ENCODE measurements around the gene PPP1R12A.

GRCh38 chr12:79842630-79843029 lies 92.3 kb downstream of the PPP1R12A start:
- TF ChIP-seq, protein P1, sequence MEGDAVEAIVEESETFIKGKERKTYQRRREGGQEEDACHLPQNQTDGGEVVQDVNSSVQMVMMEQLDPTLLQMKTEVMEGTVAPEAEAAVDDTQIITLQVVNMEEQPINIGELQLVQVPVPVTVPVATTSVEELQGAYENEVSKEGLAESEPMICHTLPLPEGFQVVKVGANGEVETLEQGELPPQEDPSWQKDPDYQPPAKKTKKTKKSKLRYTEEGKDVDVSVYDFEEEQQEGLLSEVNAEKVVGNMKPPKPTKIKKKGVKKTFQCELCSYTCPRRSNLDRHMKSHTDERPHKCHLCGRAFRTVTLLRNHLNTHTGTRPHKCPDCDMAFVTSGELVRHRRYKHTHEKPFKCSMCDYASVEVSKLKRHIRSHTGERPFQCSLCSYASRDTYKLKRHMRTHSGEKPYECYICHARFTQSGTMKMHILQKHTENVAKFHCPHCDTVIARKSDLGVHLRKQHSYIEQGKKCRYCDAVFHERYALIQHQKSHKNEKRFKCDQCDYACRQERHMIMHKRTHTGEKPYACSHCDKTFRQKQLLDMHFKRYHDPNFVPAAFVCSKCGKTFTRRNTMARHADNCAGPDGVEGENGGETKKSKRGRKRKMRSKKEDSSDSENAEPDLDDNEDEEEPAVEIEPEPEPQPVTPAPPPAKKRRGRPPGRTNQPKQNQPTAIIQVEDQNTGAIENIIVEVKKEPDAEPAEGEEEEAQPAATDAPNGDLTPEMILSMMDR (IDR thresholded peaks at IDR 0.05) = no peak
- TF ChIP-seq POLR2A (IDR thresholded peaks at IDR 0.05) = no peak
- TF ChIP-seq POLR2AphosphoS5 (IDR thresholded peaks at IDR 0.05) = no peak

Measured in prostate gland (tissue), 2 donors.